H4 (cell line): Measurements from ENCODE around the gene LRBA. TPM values are rescaled to one million over a fixed set of nuclear protein-coding genes. Genes with fewer than 3 reads are reported as not detected.
A peak's percentile ranks its signal among the peaks of the same experiment; 100 is the strongest.

Experiments
- DNase-seq: peaks from one replicate; pipeline ENCODE4 v3.0.0-alpha.2; 2015; ENCODE audit warnings: low spot score
- total RNA-seq: library from RNA; depleted of rRNA; stranded (reverse); fragments of >200 nt; shearing (Covaris generic); gene quantifications from 2 replicates; pipeline ENCODE4 v1.2.3, GENCODE V29; 2014

Gene LRBA
- total RNA-seq, 1 experiment from 2014 or later = 31.1 TPM

DNA sequence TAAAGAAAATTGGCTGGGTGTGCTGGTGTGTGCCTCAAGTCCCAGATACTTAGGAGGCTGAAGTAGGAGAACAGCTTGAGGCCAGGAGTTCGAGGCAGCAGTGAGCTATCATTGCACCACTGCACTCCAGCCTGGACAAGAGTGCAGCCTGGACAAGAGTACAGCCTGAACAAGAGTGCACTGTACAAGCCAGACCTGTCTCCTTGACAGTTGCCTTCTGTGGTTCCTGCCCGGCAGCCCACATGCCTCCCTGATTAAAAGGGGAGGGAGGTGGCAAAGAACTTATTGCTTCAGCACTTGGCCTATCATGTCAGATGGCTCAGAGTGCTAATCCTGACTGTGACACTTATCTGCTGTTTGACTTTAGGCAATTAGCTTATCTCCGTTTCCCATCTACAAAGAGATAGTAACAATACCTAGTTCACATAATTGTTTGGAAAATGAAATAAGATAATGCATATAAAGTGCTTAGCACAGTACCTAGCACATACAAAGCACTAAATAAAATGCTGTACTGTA is 687.8 kb downstream of the LRBA start:
- DNase-seq = no peak

GRCh38 chr4:150325872-150326271 is 689.2 kb downstream of the LRBA start:
- no peak for DNase-seq

- no peak for DNase-seq
Observed at GRCh38 chr4:150323406-150324325, 691.4 kb downstream of the LRBA start.

DNA sequence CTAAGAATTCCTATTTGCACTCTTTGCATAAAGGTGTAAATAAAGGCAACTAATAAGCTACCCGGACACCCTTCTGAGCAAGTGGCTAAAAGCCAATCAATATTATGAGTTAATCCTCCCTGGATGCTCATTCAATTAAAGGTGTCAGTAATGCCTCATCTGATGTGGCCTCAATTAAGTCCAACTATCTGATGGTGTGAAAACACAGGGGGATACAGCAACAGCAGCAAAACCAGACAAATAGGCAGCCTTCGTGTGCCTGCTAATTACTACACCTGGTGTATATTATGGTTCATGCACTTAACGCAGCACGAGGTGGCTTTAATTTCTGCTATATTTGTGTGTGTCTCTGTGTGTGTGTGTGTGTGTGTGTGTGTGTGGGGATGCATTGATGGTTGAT is 692.4 kb downstream of the LRBA start:
- no peak for DNase-seq

DNA sequence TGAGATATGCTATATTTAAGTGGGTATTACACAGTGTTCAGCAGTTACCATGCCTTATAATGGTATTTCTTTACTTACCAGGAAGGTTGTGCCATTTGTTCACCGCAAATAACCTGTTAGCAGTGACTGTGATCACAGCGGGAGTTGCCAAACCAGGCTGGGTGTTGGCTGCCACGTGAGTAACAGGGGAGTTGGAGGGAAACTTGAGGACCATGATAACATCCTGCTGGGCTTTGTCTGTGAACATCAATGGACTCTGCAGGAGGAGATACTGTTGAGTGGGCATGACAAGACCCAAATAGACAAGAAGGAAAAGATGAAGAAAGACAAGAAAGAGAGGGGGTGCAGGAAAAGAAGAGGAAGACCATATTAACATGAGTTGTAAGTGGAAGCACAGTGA is 694.0 kb downstream of the LRBA start:
- DNase-seq = no peak

DNA sequence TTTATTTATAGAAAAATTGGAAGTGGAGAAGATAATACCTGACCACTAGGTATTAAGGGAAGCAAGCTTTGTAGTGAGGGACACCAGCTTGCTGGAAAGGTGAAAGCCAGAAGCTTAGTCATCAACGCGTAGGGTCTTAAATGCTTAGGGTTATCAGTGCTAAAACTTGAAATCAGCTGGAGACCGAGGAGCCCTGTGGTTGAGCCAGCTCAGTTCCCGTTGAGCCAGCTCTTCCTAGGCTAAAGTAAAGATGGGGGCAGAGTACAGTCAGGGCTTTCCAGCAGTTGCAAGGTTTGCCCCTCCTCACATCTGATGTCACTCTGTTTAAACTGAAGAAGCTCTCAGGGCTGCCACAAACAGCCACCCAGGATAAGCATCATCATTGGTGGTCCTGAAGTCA is 696.1 kb downstream of the LRBA start:
- no peak for DNase-seq

GRCh38 chr4:150318527-150318926 is 696.6 kb downstream of the LRBA start:
- DNase-seq = no peak

- DNase-seq = no peak
Observed at GRCh38 chr4:150316332-150317205, 698.5 kb downstream of the LRBA start.

- DNase-seq = no peak
Observed at GRCh38 chr4:150315691-150316090, 699.4 kb downstream of the LRBA start.

GRCh38 chr4:150315175-150315574 is 699.9 kb downstream of the LRBA start:
- no peak for DNase-seq

DNA sequence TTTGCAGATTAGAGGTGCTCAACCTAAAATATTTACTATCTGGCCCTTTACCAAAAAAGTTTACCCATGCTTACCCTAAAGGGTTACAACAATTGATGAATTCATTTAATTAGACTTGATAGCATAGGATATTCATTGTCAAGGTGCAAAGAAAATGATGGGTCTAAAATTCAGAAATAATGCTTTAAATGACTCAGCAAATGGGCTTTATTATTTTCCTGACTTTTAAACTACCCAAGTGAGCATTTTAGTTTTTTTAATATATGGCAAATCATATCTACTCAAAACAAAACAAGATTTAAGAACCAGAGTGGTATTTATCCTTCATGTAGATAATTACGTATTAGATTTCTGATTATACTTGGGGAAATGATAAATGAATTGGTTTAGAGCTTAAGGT is 701.1 kb downstream of the LRBA start:
- no peak for DNase-seq

DNA sequence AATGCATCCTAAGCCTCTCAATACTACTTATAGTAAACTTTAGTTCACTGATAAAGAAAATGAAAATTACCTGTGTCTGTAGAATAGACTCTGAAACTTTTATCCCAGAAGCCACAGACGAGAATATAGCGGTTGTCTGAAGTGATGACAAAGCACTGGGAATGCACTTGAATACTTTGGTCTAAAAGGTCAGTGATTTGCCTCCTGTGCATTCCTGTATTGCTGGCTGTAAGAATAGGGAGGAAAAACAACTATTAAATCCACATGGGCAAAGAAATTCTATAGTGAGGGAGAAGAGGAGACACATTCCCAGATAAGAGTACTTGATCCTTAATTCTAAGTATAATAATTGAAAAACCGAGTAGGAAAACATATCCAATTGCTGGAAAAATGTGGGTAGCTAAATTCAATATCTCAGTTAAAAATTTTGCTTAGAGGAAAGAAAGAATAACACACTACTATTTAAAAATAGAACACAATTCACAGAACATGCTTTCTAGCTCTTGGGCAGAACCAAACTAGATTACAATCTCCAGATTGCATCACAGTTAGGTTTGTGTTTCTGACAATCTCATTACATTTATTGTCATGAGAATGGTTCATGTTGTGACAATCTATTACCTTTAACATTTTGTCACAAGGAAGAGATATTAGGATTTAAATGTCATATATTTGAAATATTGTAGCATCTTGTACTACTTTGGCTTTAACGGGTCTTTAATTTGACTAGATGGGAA is 704.8 kb downstream of the LRBA start:
- DNase-seq = no peak

DNA sequence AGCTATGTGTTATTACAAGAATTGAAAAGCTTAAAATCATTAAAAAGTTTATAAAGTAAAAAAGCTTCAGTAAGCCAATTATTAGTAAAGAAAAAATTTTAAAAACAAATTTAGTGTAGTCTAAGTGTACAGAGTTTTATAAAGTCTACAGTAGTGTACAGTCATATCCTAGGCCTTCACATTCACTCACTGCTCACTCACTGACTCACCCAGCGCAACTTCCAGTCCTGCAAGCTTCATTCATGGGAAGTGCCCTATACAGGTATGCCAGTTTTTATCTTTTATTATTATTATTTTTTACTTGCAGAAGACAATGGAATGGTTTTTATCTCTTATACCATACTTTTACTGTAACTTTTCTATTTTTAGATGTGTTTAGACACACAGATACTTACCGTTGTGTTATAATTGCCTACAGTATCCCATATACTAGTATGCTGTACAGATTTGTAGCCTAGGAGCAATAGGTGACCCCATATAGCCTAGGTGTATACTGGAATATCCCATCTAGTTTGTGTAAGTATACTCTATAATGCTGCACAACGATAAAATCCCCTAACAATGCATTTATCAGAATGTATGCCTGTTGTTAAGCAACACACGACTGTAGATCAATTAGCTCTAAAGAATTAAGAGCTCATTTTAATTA is 706.1 kb downstream of the LRBA start:
- no peak for DNase-seq

- DNase-seq = no peak
Observed at GRCh38 chr4:150306719-150307118, 708.4 kb downstream of the LRBA start.

- no peak for DNase-seq
Observed at GRCh38 chr4:150305995-150306394, 709.1 kb downstream of the LRBA start.

DNA sequence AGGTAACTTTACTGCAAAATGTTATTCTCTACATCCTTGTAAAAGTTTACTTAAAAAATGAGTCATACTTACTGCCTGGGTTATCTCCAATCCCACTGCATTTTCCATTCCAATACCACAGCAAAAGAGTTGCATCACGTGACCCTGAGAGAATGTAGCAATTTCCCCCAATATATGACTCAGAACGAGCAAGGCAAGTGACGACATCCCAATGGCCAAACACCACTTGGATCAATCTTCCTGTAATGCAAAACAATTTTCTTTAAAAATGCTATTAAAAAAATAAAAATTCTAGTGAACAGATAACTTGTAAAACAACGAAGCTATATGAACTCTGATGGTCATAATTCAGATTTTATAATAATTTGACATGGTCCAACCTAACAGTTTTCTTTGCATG is 712.5 kb downstream of the LRBA start:
- peak; percentile 96 for DNase-seq

- no peak for DNase-seq
Observed at GRCh38 chr4:150299816-150300215, 715.3 kb downstream of the LRBA start.

- DNase-seq = peak; percentile 39
Observed at GRCh38 chr4:150297861-150298474, 717.1 kb downstream of the LRBA start.

DNA sequence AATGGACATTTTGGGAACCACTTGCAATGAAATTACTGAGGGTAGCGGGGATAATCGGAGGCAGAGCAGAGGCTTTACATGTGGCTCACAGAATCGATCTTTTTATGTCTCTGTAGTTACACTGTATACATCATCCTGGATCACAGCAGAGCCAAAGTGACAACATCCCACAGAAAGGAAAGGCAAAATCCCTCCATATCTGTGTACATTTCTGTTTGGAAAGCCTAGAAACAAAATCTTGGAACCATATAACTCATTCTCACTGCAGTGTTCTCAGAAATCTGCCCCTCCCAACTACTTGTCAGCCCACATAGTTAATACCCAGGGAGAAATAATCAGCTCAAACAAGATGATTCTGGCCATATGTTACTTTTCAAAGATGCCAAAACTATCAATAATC is 725.2 kb downstream of the LRBA start:
- no peak for DNase-seq

GRCh38 chr4:150289198-150289597 is 725.9 kb downstream of the LRBA start:
- no peak for DNase-seq

DNA sequence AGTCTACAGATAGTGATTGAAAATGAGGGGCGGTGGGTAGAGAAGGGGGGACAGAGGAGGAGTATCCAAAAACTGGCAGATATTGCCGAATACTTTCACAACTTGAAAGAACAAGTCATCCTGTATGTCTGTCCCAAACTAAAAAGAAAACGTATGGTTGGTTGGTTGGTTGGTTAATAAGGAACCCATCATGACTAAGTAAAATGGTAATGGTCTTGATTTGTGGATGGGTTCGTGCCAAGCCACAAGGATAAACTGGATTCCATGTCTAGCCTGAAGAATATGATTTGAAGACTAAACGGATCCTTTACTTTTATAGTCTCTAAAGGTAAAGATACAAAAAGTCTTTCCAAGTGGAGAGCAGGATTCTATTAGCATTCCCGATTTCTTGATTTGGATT is 728.4 kb downstream of the LRBA start:
- DNase-seq = no peak
